RWPE1 (cell line): ENCODE results near the gene GNGT1.
"Not testable (repeated sequence)": the region's sequence is repeated elsewhere in the genome, so short reads cannot be mapped to it uniquely, and the experiment has no call there.

Experiments
- CTCF ChIA-PET: fragments of 350-600 bp; sonication (Branson Sonifier 250); formaldehyde crosslinking; extraction: SDS; loops from one replicate; lab custom pipeline; 2021; lab: Yijun Ruan, JAX
- POLR2A ChIA-PET: fragments of 400-600 bp; formaldehyde crosslinking; extraction: SDS; loops from one replicate; lab custom pipeline; 2020; ENCODE audit warnings: antibody characterized with exemption; ENCODE audit not compliant: low non-redundant PET; lab: Yijun Ruan, JAX
- DNase-seq: peaks from one replicate; pipeline ENCODE4 v3.0.0; 2012; ENCODE audit warnings: low spot score
- H3K27ac ChIP-seq: fragments of 450-650 bp; 2 replicates; pipeline ENCODE4 v1.5.1; 2017
- TF ChIP-seq, protein P1 (sequence below): fragments of 450-650 bp; conservative IDR thresholded peaks from 2 replicates; pipeline ENCODE4 v1.5.1; 2017; ENCODE audit warnings: low read depth, mild to moderate bottlenecking

GNGT1 gene

DNA sequence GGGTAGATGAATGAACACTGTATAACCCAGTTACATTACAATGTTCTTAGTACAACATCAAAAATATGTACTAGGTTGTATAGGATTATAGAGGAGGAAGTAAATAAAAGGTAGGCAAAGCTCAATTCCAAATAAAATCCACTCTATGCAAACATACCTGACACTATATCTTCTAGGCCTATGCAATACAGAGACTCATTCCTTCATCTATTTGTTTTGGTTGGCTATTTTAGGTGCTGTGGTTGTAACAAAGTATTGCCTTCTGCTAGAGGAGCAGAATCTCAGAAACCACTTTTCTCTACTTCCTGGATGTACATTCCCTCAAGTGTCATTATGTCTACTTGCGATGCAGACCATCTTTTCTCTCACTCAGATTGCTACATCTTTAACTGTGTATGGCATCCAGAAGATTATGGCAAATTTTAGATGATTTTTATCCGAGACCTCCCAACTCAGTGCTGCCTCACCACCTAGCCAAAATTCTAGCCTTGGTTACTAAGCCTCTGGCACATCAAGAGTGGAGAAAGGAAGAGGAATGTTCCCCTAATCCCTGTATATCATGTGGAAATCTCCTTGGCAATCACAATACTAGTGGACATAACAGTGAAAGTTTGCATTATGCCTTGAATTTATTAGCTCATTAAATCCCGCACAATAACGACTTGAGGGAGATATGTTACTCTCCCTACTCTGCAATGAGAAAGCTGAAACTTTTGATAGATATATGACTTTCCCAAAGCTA lies 10.3 kb upstream of the GNGT1 start:
- DNase-seq = no peak
- ChIA-PET CTCF (interaction anchor here (0.5 kb wide), 1 partner anchor 22 kb away, joined by 3 read pairs; no protein-coding TSS in a partner anchor), POLR2A (no interaction called here)
- no peak overlapping the region for H3K27ac ChIP-seq
- TF ChIP-seq, protein P1, sequence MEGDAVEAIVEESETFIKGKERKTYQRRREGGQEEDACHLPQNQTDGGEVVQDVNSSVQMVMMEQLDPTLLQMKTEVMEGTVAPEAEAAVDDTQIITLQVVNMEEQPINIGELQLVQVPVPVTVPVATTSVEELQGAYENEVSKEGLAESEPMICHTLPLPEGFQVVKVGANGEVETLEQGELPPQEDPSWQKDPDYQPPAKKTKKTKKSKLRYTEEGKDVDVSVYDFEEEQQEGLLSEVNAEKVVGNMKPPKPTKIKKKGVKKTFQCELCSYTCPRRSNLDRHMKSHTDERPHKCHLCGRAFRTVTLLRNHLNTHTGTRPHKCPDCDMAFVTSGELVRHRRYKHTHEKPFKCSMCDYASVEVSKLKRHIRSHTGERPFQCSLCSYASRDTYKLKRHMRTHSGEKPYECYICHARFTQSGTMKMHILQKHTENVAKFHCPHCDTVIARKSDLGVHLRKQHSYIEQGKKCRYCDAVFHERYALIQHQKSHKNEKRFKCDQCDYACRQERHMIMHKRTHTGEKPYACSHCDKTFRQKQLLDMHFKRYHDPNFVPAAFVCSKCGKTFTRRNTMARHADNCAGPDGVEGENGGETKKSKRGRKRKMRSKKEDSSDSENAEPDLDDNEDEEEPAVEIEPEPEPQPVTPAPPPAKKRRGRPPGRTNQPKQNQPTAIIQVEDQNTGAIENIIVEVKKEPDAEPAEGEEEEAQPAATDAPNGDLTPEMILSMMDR = no peak

DNA sequence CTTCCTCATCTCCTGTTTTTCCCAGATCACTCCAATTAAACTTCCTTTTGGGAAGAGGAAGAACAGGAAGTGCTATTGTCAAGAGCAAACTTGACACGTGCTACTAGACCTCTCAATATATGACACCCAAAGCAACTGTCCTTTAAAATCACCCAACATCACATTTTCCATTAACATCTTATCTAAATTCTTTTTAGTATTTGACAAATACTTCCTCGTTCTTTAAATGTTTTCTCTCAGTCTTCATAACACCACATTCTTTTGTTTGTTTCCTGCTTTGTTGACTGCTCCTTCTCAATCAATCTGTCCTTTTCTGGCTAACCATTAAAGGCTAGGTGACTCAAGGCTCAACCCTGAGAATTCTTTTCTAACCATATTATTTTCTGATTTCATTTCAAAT lies 8.7 kb upstream of the GNGT1 start:
- POLR2A ChIA-PET = interaction anchor here (0.7 kb wide), 1 partner anchor 183 kb away, joined by 3 read pairs; no protein-coding TSS in a partner anchor
- CTCF ChIA-PET = no interaction called here
- no peak for DNase-seq
- no peak overlapping the region for H3K27ac ChIP-seq
- TF ChIP-seq, protein P1 = no peak

DNA sequence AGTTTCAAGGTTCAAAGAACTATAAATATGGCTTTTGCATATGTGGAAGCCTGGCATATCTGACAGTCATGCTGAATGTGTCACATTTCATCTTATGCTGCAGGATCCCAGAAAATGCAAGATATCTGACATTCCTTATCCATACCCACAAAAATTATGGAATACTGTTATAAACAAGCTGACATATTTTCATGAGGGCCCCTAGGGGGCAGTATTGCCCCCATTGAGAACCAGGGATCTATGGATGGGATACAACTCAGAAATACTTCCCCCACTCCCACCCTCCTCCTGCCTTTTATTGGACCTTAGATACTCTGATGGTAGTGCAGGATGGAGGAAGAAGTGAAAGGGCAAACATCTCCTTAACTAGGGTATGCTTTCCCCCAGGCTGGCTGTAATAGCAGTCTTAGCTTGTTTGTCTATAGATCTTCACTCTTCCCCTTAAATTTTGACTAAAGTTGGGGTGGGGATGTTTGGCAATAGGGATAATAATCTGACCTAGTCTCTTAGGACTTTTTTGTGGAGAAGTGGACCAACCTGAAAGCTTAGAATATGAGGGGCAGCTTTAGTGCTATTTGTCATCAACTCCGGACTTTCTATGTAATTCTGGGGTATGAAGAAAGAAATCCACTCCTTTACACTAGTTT lies 3.5 kb upstream of the GNGT1 start:
- ChIA-PET POLR2A (no interaction called here), CTCF (interaction anchor here (0.6 to 1.2 kb wide), 11 partner anchors 10 to 1149 kb away, joined by 3 to 7 read pairs (median 3); partner anchors contain the start of gene TFPI2)
- TF ChIP-seq, protein P1 = peak; percentile 79
- H3K27ac ChIP-seq = no peak overlapping the region
- peak; percentile 35 for DNase-seq

- DNase-seq = no peak
- TF ChIP-seq, protein P1 = no peak
- CTCF ChIA-PET = interaction anchor here (0.8 kb wide), 1 partner anchor 177 kb away, joined by 6 read pairs; no protein-coding TSS in a partner anchor
- no peak overlapping the region for H3K27ac ChIP-seq
- POLR2A ChIA-PET = no interaction called here
Measured at GRCh38 chr7:93910076-93910994, 4.0 kb downstream of the GNGT1 start.

DNA sequence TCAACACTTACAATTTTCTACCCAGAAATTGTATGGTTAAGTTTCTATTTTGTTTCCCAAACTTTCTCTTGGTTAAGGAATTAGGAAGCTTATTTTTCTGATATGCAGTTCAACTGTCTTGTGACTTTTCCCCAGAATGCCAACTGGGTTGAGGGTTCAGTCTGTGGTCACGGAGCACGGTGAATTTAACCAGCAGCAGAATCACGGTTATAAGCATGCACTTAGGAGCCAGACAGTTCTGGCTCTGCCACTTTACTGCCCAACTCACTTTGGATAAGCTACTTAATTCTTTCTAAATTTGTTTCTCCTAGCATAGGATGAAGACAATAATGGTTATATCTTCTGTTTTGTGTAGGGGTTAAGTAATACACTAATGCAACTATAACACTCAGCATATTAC lies 4.9 kb downstream of the GNGT1 start:
- CTCF ChIA-PET, POLR2A ChIA-PET, H3K27ac ChIP-seq, DNase-seq: not testable (repeated sequence)

- DNase-seq, H3K27ac ChIP-seq, POLR2A ChIA-PET, CTCF ChIA-PET: not testable (repeated sequence)
Measured at GRCh38 chr7:93911661-93912060, 5.3 kb downstream of the GNGT1 start.

DNA sequence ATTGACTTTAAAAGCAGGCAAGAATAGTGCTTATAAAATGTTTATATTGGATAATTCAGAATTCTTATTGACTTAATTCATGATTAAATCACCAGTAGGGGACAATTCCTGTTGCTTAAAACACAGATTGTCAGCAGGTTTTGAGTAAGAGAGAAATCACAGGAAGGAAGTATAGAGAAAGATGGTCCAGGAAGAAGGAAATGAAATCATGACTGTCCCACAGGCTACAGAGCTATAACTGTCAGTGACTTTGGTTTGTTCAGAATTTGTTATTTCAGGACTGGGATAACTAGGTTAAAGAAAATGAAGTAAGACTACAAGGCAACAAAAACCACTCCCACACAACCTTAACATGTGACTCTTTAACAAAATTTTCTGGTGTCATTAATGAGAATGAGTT lies 6.8 kb downstream of the GNGT1 start:
- ChIA-PET POLR2A (no interaction called here), CTCF (no interaction called here)
- no peak overlapping the region for H3K27ac ChIP-seq
- TF ChIP-seq, protein P1 = no peak
- no peak for DNase-seq
